Measurements from ENCODE around the gene SYNJ1. TPM values are rescaled to one million over a fixed set of nuclear protein-coding genes. Genes with fewer than 3 reads are reported as not detected.

The SYNJ1 gene
- total and polyA plus RNA-seq, 4 donors, result 7.4 to 17.5 (median 11.8) TPM

DNA sequence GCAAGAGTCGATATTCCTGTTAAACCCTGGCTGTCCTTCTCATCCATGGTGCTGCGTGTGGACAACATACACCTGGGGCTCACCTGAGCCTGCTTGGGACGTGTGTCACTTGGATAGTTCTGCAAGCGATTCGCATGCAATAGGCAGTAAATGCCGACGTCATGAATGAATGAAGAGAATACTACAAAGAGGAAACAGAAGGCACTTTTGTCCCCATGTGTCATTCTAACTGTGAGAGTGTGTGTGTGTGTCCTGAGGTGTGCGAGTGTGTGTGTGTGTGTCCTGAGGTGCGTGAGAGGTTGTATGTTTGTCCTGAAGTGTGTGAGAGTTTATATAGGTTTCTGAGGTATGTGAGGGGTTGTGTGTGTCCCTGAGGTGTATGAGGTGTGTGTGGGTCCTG lies 141.8 kb downstream of the SYNJ1 start:
- Histone ChIP-seq H3K4me1 (ENCODE audit: control insufficient read depth in 5 of 5, insufficient read depth in 5 of 5, low read length in 5 of 5) (no peaks in the 10 kb centered on the region), H3K36me3 (ENCODE audit: control insufficient read depth in 4 of 4, insufficient read depth in 4 of 4, low read length in 4 of 4) (no peaks in the 10 kb centered on the region), H3K9ac (ENCODE audit: insufficient read depth in 1 of 2, low read length in 2 of 2) (no peak overlapping the region), H3K9me3 (ENCODE audit: control insufficient read depth in 4 of 4, insufficient read depth in 3 of 4, low read length in 3 of 4) (no peaks in the 10 kb centered on the region), H3K27ac (ENCODE audit: low read depth in 1 of 2, low read length in 1 of 2) (no peak overlapping the region), H3K4me3 (no peak overlapping the region), H3K27me3 (ENCODE audit: control insufficient read depth in 3 of 3, insufficient read depth in 3 of 3, low read length in 2 of 3) (peaks cover 0 to 5% (median 0%) of the 10 kb centered on the region in 3 donors)
- DNase-seq (no peak), ATAC-seq (ENCODE audit: insufficient read depth, low FRiP score) (no peak)
- TF ChIP-seq, protein P1, sequence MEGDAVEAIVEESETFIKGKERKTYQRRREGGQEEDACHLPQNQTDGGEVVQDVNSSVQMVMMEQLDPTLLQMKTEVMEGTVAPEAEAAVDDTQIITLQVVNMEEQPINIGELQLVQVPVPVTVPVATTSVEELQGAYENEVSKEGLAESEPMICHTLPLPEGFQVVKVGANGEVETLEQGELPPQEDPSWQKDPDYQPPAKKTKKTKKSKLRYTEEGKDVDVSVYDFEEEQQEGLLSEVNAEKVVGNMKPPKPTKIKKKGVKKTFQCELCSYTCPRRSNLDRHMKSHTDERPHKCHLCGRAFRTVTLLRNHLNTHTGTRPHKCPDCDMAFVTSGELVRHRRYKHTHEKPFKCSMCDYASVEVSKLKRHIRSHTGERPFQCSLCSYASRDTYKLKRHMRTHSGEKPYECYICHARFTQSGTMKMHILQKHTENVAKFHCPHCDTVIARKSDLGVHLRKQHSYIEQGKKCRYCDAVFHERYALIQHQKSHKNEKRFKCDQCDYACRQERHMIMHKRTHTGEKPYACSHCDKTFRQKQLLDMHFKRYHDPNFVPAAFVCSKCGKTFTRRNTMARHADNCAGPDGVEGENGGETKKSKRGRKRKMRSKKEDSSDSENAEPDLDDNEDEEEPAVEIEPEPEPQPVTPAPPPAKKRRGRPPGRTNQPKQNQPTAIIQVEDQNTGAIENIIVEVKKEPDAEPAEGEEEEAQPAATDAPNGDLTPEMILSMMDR (IDR thresholded peaks at IDR 0.05; ENCODE audit: control extremely low read depth, extremely low read depth), result no peak
- whole genome bisulfite sequencing, 2 donors, result 85 to 87% methylated on average over 9 of the region's 9 CpGs

- 87 to 88% methylated on average over 17 of the region's 17 CpGs for WGBS, 2 donors
- Histone ChIP-seq H3K9me3 (ENCODE audit: control insufficient read depth in 4 of 4, insufficient read depth in 3 of 4, low read length in 3 of 4) (no peaks in the 10 kb centered on the region), H3K27ac (ENCODE audit: low read depth in 1 of 2, low read length in 1 of 2) (no peak within 1 kb of the TSS), H3K4me3 (no peak within 1 kb of the TSS), H3K9ac (ENCODE audit: insufficient read depth in 1 of 2, low read length in 2 of 2) (no peak within 1 kb of the TSS), H3K36me3 (ENCODE audit: control insufficient read depth in 4 of 4, insufficient read depth in 4 of 4, low read length in 4 of 4) (no peaks in the 10 kb centered on the region), H3K4me1 (ENCODE audit: control insufficient read depth in 5 of 5, insufficient read depth in 5 of 5, low read length in 5 of 5) (no peaks in the 10 kb centered on the region), H3K27me3 (ENCODE audit: control insufficient read depth in 3 of 3, insufficient read depth in 3 of 3, low read length in 2 of 3) (peaks cover 0 to 5% (median 0%) of the 10 kb centered on the region in 3 donors)
- ATAC-seq (ENCODE audit: insufficient read depth, low FRiP score) (no peak), DNase-seq (no peak)
- TF ChIP-seq, protein P1 (IDR thresholded peaks at IDR 0.05; ENCODE audit: control extremely low read depth, extremely low read depth), result no peak
These were observed 142.6 kb downstream of the SYNJ1 start, which contains the start of gene TCP10L for GRCh38 chr21:32585042-32585710. TSS of gene TCP10L (minus strand) at chr21:32585523. CDS start at chr21:32584304, 1,219 bp downstream.

DNA sequence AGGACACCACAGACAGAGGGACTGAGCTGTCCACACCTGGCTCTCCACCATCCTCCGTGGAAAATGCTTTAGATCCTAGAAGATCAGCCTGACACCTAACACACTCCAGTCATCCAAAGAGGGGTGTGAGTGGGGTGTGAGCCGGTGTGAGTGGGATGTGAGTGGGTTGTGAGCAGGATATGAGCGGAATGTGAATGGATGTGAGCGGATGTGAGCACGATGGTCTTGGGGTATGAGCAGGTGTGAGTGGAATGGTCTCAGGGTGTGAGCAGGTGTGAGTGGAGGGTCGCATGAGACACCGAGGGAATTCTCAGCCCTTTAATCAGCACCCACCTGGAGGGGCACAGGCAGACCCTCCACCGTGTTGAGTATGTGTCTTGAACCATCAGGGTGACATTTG lies 143.3 kb downstream of the SYNJ1 start:
- Histone ChIP-seq H3K27me3 (ENCODE audit: control insufficient read depth in 3 of 3, insufficient read depth in 3 of 3, low read length in 2 of 3) (peaks cover 0 to 5% (median 0%) of the 10 kb centered on the region in 3 donors), H3K9me3 (ENCODE audit: control insufficient read depth in 4 of 4, insufficient read depth in 3 of 4, low read length in 3 of 4) (no peaks in the 10 kb centered on the region), H3K36me3 (ENCODE audit: control insufficient read depth in 4 of 4, insufficient read depth in 4 of 4, low read length in 4 of 4) (no peaks in the 10 kb centered on the region), H3K27ac (ENCODE audit: low read depth in 1 of 2, low read length in 1 of 2) (no peak overlapping the region), H3K9ac (ENCODE audit: insufficient read depth in 1 of 2, low read length in 2 of 2) (no peak overlapping the region), H3K4me1 (ENCODE audit: control insufficient read depth in 5 of 5, insufficient read depth in 5 of 5, low read length in 5 of 5) (no peaks in the 10 kb centered on the region), H3K4me3 (no peak overlapping the region)
- ATAC-seq (ENCODE audit: insufficient read depth, low FRiP score), result no peak
- no peak for DNase-seq
- WGBS, 2 donors, result 86 to 92% methylated on average over 8 of the region's 8 CpGs
- TF ChIP-seq, protein P1 (IDR thresholded peaks at IDR 0.05; ENCODE audit: control extremely low read depth, extremely low read depth), result no peak

All from lung (tissue), 12 donors.